Measurements from ENCODE around the gene MPDZ.

GRCh38 chr9:13175732-13176131, 103.8 kb downstream of the MPDZ start:
- TF ChIP-seq, protein P1, sequence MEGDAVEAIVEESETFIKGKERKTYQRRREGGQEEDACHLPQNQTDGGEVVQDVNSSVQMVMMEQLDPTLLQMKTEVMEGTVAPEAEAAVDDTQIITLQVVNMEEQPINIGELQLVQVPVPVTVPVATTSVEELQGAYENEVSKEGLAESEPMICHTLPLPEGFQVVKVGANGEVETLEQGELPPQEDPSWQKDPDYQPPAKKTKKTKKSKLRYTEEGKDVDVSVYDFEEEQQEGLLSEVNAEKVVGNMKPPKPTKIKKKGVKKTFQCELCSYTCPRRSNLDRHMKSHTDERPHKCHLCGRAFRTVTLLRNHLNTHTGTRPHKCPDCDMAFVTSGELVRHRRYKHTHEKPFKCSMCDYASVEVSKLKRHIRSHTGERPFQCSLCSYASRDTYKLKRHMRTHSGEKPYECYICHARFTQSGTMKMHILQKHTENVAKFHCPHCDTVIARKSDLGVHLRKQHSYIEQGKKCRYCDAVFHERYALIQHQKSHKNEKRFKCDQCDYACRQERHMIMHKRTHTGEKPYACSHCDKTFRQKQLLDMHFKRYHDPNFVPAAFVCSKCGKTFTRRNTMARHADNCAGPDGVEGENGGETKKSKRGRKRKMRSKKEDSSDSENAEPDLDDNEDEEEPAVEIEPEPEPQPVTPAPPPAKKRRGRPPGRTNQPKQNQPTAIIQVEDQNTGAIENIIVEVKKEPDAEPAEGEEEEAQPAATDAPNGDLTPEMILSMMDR (IDR thresholded peaks at IDR 0.05) = no peak
- TF ChIP-seq POLR2AphosphoS5 (IDR thresholded peaks at IDR 0.05; ENCODE audit: insufficient read depth in 1 of 2, low read depth in 1 of 2) = no peak
